GM21528 (cell line): ENCODE measurements around the gene CCDC12.

Source experiments
- ATAC-seq: cut with Tn5 transposase; IDR thresholded peaks from one replicate; pipeline ENCODE4 v1.9.1; 2021; ENCODE audit warnings: mild to moderate bottlenecking, moderate library complexity; ENCODE audit not compliant: unreplicated experiment, low FRiP score

Gene CCDC12

DNA sequence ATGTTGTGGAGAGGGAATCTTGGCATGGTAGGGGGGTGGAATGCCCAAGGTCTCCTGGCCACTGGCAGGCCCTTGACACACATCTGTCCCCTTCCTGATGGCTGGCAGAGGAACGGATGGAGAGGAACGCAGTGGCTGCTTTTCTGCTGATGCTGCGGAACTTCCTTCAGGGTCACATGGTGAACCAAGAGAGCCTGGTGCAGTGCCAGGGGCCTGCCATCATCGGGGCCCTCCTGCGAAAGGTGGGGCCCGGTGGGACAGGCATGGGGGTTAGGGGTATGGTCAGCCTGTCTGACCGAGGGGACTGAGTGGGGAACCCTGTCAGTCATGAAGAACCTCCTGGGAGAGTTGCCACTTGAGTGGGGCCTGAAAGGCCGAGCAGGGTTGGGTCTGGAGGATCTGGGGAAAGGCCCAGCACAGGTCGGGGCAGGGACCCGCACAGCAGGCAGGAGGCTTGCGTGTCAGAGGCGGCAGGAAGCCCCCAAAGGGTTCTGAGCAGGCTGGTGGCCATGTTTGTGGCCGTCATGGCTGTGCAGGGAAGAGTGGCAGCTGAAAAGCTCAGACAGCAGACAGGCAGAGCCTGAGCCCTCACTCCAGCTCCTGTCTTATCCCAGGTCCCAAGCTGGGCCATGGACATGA, 21.0 kb upstream of the CCDC12 start:
- no peak for ATAC-seq

DNA sequence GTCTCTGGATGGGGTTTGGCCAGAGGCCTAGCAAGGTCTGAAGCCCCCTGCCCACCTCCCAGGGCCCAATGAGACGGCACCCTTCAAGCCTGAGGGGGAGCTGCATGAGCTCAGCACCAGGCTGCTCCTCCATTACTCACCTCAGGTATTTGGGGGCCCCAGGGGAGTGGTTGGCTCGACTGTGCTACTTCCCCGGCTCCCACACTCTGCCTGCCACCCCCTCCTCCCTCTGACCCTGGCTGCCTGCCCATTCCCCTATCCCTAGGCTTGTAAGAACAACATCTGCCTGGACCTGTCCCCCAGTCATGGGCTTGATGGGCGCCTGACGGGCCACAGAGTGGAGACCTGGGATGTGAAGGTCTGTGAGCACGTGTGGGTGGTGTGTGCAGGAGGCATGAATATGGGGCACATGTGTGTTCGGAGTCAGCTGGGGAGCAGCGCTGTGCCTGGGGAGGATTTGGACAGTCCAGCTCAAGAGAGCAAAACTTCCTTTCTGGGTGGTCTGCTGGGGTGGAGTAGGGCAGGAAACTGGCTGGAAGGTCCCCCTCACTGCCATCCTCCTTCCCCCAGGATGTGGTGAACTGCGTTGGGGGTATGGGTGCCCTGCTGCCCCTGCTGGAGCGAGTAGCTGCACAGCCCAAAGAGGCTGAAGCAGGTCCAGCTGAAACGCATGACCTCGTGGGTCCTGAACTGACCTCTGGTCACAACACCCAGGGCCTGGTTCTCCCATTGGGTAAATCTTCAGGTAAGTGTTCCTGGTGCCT, 20.3 kb upstream of the CCDC12 start:
- no peak for ATAC-seq

DNA sequence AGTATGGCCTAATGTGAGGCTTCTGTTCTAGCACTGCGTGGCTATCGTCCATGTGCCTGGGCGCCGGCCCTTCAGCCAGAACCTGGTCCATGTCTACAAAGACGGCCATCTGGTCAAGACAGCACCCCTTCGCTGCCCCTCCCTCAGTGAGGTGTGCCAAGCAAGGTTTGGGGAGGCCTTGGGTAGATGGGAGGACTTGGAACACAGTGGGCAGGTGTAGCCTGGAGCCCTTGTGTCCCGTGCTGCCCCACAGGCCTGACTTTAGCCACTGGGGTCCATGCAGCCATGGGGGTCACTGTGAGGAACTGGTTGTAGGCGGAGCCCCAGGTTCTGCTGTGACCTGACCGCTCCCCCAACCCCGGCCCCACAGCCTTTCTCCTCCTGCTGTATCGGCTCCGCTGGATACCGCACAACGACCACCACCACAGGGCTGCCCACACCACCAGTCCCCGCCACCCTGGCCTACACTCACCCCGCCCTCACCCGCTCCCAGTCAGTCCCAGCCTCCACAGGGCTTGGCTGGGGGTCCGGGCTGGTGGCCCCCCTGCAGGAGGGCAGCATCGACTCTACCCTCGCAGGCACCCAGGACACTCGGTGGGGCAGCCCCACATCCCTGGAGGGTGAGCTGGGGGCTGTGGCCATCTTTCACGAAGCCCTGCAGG, 19.5 kb upstream of the CCDC12 start:
- ATAC-seq = no peak

DNA sequence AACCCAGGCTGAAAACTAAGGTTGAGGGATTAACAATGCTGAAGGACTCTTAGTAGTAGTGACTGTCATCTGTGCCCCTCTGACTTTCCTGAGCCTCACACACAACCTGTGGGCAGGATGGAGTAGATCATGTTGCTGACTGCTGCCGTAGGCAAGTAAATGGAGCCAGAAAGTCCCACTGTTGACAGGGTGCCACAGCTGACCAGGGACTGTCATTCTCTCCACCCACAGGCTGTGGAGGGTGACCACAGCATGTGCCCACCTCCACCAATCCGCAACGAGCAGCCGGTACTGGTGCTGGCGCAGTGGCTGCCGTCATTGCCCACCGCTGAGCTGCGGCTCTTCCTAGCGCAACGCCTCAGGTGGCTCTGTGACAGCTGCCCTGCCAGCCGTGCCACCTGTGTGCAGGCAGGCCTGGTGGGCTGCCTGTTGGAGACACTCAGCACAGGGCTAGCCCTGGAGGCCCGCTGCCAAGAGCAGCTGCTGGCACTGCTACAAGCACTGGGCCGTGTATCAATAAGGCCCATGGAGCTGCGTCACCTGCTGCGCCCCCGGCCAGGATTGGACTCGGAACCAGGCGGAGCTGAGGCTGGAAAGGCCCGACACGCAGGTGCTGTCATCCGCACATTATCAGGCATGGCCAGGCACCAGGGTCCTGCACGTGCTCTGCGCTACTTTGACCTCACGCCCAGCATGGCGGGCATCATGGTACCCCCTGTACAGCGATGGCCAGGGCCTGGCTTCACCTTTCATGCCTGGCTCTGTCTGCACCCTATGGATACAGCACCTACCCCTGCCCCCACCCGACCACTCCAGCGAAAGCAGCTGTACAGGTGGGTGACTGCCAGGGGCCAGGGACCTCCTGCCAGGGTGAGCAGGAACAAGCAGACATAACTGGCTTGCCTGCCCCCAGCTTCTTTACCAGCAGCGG, 18.5 kb upstream of the CCDC12 start:
- no peak for ATAC-seq

GRCh38 chr3:46993986-46994385, 17.4 kb upstream of the CCDC12 start:
- no peak for ATAC-seq

DNA sequence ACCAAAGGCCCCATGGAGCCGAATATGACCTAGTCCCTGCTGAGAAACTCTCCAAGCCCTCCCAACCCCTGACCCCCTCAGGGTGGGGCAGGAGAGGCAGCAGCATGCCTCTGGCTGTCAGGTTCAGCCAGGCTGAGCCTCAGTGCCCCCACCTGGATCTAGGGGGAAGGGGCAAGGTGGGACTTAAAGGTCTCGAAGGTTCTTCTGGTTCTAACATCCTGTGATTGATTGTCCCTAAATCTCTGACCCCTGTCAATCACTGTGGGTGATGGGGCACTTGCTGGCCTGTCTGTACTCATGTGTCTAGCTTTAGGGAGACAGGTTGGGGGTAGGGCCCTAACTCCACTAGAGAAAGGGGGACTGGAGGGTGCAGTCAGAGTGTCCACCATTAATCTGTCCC, 16.7 kb upstream of the CCDC12 start:
- no peak for ATAC-seq

DNA sequence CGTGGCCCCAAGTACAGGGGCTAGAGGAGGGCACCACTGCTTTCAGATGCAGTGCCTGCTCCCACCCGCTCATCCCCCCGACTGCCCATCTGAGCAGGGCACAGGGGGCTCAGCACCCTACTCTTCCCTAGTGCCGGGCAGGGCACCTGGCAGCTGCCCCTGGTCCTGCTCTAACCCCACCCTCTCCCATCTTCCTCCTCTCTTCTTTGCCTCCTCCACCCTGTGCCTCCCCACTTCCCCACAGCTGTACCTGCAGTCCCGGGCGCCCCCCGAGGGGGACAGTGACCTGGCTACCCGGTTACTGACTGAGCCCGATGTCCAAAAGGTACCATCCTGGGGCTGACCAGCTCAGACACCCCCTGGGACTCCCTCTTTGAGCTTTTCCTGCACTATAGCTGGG, 15.7 kb upstream of the CCDC12 start:
- no peak for ATAC-seq

GRCh38 chr3:46991406-46992165, 15.0 kb upstream of the CCDC12 start:
- ATAC-seq = no peak

DNA sequence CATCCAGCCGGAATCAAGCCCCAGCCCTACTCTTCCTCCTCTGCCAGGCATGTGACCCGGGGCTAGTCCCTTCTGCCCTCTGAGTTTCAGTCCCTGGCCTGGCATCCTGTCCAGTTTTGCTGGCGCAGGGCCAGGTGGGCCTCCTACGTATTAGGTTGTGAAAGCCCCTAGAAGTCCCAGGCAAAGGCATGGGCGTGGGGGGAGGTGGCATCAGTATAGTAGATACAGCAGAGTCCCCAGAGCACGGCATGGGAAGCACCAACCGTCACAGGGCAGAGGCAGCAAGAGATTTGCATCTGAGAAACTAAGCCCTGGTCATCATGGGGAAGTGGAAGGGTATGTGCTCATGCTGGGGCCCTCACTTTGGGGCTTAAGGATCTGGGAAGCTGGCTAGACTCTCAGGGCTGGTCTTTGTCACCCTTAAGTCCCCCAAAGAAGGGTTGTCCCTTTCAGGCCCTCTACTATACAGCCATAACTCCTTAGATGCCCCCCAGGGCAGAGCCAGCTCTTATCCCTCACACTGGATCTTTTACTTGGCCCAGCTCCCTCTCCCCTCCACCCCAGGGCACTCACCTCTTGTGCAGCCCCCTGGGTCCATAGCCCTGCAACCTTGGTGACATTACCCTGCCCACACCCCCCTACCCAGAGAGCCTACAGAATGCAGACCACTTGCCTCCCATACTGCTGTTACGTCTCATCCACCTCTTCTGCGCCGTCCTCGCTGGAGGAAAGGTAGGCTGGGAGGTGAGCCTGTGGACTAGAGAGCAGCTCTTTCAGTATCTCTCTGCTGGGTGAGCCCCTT, 14.2 kb upstream of the CCDC12 start:
- no peak for ATAC-seq

- ATAC-seq = no peak
These were observed 12.7 kb upstream of the CCDC12 start for GRCh38 chr3:46989146-46989810.

GRCh38 chr3:46988616-46989015, 12.1 kb upstream of the CCDC12 start:
- no peak for ATAC-seq

- peak; percentile 57 for ATAC-seq
These were observed 11.3 kb upstream of the CCDC12 start for GRCh38 chr3:46987743-46988401.

- no peak for ATAC-seq
These were observed 10.8 kb upstream of the CCDC12 start for GRCh38 chr3:46987319-46987742.

- no peak for ATAC-seq
These were observed 10.3 kb upstream of the CCDC12 start for GRCh38 chr3:46986782-46987310.

DNA sequence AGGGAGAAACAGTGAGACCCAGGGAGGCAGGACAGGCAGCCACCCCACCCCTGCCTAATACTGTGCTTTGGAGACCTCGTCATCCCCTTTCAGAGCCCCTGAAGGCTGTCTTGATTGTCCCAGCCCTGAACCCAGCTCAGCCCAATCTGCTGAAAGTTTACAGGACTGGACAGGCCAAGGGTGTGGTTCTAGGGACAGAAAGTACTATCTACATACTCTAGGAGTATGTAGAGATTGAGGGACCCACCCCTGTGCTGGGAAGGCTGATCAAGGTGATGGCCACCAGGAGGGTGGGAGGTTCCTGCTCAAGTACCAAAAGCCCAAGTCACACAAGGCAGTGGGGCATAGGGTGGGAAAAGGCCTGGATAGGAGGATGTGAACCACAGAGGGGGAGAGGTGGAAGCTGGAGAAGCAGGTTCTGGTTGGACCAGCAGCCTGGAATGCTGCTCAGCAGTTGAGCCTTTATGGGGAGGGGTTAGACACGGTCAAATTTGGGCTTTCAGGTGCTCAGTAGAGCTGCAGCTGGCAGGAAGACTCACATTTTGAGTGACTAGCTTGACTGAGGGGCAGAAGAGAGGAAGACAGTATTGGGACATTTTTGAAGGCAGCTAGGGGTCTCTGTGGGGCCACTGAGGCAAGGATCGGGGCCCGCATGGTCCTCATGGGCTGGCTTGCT, 9.6 kb upstream of the CCDC12 start:
- ATAC-seq = no peak

GRCh38 chr3:46985588-46985987, 9.0 kb upstream of the CCDC12 start:
- ATAC-seq = no peak
